ENCODE results near the gene OMP.

Gene OMP

DNA sequence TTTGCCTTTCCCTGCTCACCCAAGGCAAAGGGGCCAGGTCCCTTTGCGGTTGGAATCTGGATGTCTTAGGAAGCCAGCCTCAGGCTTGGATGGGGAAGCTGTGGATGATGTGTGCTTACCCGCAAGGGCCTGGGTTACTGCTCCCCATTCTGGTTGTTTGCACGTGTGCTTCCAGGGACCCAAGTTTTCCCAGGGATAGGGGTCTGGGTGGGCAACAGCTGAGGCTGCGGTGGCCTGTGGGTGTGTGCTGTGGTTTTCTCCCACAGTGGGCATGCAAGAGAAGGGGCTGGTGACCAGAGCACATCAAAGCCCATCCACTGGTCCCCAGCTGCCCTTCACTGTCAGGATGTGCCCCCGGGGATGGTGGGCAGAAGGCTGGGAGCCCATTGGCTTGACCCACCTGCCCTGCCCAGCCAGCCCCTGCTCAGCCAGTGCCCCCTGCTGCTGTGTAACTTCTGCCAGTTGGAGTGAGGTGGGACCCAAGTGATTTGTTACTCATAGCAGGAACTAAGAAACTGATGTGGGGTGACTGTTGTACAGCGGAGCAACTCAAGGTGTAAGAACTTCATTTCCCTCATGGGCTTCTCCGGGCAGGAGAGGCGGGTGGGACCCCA is 32.6 kb upstream of the OMP start:
- DNase-seq, result no peak

DNA sequence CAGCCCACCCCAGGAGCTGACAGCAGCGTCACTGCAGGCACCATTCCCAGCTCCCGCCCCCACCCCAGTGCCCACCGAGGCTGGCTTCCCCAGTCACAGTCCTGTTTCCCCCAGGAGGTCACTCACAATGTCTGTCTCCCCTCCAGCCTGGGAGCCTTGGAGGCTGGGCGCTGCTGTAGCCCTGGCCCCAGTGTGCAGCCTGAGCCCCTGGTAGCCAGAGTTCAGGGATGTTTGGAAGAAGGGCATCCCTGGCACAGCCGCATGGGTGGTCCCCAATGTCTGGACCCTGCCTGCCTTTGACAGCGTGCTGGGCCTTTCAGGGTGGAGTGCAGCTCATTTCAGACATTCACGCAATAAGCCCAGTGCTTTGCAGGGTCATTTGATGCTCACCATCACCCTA is 31.6 kb upstream of the OMP start:
- no peak for DNase-seq

DNA sequence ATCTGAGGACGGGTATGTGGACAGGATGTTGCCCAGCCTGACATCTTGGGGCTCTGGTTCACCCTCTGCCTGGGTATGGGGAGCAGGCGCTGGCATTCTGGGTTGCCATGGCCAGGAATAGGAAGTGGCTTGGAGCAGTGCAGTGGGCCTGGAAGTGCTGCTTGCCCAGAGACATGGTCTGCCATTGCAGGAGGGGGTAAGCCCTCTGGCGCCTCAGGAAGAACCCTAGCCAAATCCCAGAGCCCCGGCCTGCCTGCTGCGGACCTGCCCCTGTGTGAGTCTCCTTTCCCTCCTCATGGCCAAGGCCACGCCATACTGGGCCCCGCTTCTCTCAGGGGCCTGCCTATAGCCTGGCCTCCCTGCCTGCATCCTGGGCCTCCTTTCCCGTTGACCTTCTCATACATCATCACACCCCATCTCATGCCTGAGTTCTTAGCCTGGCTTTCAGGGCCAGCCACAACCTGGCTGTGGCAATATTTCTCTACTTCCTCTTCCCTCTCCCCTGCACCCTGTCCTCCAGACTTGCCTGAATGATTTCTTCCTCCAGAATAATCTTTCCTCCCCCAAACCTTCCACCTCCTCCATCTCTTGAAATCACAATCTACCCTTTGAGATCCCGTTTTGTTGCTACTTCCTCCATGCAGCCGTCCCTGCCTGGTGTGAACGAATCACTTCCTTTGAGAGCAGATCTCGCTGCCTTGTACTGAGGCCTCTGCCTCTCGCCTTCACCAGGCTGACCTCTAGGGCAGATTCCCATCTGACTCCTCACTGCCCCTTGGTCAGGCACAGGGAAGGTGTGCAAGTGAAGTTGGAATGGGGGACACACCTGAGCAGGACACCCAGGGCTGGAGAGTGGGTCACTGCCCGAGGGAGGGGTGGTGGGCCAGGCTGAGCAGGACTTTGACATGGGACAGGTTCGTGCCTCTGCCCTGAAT is 30.7 kb upstream of the OMP start:
- DNase-seq, result no peak

DNA sequence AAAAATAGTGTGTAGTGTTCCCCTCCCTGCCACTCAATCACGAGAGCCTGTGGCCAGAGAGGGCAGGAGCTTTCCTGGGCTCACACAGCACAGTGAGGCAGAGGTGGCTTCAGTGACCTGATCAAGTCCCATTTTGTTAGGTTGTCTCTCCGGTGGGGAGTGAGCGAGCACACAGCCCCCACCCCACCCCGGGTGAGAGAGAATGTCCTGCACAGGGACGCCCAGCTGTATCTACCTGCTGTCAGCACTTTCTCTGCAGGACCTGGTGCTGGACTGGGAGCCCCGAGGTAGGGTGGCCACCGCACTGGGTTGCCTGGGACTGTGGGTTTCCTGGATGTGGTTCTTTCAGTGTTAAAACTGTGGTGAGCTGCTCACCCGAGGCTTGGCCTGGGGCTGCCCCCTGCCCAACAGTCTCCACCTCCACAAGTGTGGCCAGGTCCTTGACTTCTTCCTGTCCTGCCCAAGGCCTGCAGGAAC is 29.8 kb upstream of the OMP start:
- DNase-seq, result no peak

DNA sequence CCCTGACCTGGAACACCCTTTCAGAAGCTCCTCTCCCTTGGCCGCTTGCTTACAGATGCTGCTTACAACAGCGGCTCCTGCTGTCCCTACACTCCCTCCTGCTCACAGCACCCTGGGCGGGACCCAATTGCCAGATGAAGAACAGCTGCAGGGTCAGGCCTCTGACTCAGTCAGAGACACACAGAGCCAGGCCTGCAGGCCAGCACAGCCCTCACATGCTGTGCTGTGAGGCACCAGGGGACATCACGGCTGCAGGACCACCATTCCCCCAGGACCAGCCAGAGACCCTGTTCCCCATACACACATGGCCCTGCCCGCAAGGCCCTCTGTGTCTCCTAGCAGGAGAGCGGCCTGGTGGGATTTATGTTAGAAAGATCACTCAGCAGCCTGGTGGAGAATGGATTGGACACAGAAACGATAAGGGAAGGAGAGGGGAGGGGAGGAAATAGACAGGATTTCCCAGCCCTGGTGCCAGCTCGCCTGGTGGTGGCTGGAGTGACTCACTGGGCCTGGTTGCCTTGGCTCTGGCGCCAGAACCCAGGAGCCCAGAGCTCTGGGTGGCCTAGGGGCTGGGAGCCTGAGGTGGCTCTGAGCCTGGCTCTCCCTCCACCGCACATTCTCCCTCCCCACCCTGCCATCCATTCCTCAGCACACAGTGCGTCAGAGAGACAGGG is 29.2 kb upstream of the OMP start:
- peak; percentile 48 for DNase-seq

DNA sequence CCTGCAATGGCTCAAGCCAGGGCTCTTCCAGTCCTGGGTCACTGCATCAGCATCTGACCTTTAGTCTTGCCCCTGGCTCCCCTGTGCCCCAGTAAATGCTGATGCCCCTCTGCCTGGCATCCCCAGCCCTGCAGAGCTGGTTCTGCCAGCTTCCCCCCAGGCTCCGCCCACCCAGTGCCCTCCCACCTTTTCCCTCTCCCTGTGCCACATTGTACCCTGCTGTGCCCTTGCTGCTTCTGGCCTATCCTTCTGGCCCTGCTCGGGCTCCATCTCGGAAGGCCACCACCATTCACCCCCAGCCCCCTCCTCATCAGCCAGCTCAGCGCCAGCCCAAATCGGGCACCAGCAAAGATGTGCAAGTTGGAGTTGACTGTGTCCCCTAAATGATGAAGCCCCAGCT is 28.4 kb upstream of the OMP start:
- DNase-seq, result no peak

DNA sequence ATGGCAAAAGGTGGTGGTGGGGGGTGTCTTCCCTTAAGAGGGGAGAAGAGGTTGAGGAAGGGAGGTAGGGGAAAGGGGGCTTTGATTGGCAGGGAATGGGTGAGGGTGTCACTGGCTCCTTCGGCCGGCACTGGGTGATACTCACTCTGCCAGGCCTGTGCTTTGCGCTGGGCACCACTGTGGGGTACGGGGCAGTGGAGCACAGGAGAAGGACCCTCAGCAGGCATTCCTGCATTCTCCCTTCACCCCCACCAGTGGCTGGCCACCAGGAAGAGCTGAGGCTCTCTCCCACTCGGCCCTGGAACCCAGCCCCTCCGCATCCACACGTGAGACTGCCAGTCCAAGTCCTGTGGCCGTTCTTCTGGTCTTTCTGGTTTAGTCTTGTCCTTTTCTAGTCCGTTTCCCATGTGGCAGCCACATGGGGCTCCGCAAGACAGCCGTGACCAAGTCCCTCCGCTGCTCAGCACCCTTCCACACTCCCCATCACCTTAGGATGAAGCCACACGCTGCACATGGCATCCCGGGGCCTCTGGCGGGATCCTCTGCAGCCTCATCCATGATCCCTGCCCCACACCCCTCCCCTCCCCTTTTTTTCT is 27.9 kb upstream of the OMP start:
- no peak for DNase-seq

DNA sequence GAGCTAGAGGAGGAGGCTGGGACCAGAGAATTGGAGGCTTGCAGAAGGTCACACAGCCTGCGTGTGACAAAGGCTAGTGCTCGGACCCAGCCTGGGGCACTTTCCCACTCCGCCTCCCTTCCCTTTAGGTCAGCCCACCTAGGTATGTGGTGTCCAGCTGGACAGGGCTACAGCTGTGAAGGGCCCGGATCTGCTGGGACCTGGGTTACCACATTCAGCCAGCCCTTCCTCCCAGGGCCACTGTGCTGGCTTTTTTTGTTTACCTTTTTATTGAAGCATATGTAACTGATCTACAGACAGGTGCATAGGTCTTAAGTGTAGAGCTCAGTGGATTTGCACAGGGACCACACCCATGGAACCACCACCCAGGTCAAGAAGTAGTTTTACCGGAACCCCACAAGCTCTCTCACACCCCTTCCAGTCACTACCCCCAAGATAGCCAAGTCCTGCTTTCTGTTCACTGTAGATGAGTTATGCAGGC is 27.2 kb upstream of the OMP start:
- DNase-seq, result no peak

DNA sequence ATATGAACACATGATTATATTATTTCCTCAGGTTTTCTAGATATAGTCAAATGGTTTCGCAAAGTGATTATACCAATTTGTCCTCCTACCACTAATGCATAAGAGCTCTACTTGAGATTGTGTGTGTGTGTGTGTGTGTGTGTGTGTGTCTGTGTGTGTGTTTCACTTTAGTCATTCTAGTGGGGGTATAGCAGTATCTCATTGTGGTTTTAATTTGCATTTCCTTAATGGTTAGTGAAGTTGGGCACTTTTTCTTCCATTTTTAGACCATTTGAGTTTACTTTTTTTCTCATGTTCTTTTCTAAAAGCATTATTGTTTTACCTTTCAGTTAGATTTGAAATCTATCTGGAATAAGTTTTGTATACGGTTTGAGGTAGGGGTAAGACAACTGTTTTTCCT is 23.0 kb upstream of the OMP start:
- no peak for DNase-seq

DNA sequence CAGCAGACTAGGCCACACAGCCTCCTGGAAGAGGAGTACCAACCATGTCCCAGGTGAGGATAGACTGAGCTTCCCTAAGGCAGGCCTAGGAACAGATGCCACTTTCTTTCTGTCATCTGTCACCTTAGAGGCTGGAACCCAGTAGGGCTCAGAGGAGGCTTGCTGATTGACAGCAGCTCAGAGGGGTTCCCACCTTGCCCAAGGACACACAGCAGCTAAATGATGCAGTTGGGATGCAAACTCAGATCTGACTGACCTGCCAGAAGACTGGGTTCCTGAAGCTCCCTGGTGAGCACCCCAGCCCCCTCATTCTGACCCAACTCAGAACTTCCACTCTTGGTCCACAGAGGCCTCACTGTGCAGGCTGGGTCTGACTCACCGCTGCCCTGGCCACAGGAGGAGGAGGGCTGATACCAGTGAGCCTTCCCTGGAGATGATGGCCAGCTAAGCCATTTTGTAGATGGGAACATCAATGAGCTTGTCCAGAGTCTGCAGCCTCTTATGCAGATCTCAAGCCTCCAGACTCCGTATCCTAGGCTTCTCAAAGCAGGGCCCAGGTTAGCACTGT is 21.9 kb upstream of the OMP start:
- DNase-seq, result no peak

DNA sequence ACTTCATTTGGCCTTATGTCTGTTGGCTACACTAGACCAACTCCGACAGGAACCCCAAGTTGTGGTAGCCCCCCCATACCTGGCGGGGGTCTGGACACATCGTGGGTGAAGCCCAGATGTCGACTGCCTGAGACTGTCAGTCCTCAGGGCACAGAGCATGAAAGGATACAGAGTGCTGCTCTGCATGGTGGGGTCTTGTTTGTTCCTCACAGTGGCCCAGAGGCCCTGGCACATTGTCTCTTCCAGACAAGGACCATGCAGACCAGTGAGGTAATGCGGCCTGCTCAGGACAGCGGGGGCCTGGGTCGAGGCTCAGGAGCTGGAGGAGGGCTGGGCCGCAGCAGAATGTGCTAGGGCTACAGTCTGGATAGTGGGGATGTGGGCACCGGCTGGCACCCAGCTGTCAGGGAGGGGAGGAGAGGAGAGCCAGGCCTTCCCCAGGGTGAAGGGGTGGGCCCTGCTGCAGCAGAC is 21.2 kb upstream of the OMP start:
- DNase-seq, result no peak

DNA sequence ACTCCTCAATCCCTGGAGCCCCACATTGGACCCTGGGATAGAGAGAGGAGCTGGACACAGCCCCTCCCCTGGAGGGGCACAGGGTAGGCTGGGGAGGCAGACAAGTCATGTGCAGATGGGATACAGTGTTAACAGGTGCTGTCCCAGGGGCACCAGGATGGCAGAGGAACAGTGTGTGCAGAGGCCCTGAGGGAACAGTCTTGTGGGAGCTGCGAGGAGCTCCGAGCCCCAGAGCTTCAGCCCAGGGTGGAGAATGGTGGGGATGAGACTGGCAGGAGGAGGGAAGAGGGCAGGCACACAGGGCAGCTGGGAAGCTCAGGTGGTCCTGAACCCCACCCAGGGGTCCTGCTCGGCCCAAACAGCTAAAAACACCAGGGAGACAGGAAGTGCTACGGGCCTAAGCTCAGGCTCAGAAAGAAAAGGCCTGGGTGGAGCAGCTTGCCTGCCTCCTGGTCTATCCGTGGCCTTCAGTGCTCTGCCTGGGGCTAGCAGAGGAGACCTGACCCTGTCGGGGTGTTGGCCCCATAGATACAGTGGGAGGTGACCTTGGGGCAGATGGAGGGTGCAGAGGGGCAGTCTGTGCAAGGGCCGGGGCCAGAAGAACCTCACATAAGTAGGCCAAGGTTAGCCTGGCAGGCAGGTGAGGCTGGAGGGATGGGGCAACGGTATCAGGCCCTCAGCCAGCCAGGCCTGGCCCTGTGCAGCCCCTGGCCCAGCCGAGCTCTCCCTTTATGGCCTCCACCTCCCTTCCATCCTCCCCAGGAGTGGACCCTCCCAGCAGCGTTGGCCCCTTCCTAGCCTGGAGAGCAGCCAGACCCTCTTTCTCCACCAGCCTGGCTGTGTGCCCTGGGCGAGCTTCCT is 20.4 kb upstream of the OMP start:
- DNase-seq, result no peak

DNA sequence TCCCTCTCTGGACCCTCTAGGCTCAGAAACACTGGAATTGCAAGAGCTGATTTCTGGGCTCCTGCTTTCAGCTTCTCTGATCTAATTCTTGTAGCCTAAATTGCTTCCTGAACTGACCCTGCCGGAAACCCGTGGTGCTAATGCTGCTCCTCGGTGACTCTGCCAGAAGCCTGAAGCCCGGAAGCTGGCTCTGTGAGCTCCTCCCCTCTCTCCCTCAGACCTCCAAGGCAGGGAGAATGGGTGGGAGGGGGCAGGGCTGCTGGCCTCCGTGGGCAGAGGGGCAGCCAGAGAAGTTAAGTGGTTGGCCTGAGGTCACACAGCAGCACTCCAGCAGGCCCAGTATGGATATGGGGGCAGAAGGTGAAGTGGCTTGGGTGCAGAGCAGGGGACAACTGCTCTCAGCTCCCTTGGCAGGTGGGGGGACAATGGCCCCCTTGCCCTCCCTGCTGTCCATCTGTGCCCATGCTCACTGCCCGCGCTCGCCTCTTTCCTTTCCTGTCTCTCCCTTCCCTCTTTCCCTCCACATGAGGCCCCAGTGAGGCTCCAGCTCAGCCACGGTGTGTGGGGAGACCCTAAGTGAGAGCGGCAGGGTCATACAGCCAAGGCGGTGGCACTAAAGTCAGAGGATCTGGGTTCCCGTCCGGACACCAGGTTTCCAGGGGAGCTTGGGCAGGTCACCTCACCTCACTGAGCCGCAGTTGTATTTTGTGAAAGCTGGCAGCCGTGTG is 19.6 kb upstream of the OMP start:
- DNase-seq, result no peak

DNA sequence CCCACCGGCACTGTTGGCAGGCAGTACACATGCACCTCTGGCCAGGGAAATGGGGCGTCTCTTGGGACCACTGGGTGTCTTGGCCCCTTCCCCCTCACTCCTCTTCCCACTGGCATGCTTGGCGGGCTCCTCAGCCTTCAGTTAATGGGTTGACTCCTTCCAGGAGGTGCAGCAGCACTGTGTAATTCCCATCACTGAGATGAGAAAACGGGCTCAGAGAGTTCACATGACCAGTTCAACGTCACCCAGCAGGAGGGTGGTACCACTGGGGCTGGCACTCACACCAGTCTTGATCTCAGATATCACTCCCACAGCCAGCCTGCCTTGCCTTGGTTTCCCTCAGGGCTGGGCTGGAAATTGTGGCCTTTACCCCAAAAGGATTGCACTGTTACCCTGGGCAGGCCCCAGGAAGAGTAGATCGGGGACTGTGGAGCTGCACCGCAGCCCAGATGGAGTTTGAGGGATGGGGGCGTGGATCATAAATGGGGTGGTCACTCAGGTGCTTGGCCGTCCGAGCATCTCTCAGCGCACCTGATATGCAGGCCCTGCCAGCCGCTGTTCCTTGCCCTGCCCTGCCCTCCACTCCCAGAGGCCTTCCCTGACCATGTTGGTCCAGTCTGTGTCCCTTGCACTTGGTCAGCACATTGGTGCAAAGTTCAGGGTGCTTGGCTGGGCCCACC is 18.9 kb upstream of the OMP start:
- DNase-seq, result no peak

DNA sequence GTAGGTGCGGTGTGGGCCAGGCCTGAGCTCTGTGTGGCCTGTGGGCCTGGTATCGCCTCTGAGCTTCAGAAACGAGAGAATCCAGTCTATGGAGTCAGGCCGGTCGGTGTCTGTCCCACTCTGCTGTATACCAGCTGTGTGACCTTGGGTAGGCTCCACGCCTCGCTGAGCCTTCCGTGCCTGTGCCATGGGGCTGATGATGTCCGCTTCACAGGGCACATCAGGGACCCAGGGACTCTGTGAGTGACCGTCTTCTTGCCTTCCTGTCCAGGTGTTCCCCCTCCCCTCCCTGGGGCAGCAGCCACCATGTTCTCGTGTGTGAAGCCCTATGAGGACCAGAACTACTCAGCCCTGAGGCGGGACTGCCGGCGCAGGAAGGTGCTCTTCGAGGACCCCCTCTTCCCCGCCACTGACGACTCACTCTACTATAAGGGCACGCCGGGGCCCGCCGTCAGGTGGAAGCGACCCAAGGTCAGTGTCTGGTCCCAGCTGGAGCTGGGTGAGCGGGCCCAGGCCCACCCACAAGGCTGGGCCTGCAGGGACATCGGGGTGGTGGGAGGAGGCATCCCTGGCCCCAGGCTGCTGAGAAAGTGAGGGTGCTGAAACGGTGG is 18.0 kb upstream of the OMP start:
- no peak for DNase-seq

DNA sequence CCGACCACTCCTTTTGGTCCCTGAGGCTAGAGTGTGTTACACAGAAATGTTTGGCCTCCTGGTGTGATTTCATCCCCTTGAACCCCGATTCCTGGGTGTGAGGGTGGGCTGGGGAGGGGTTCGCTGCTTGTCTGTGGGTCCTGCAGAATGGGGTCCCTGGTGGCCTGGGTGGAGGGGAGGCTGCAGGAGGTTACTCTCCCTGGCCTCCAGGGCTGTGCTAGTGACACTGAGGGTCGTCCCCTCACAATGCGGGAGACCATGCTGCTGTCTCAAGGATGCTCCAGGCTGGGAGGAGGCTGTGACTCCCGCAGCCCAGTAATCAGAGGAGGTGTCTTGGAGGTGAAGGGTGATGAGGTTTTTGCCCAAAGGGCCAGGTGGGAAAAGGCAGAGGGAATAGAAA is 17.0 kb upstream of the OMP start:
- DNase-seq, result no peak

DNA sequence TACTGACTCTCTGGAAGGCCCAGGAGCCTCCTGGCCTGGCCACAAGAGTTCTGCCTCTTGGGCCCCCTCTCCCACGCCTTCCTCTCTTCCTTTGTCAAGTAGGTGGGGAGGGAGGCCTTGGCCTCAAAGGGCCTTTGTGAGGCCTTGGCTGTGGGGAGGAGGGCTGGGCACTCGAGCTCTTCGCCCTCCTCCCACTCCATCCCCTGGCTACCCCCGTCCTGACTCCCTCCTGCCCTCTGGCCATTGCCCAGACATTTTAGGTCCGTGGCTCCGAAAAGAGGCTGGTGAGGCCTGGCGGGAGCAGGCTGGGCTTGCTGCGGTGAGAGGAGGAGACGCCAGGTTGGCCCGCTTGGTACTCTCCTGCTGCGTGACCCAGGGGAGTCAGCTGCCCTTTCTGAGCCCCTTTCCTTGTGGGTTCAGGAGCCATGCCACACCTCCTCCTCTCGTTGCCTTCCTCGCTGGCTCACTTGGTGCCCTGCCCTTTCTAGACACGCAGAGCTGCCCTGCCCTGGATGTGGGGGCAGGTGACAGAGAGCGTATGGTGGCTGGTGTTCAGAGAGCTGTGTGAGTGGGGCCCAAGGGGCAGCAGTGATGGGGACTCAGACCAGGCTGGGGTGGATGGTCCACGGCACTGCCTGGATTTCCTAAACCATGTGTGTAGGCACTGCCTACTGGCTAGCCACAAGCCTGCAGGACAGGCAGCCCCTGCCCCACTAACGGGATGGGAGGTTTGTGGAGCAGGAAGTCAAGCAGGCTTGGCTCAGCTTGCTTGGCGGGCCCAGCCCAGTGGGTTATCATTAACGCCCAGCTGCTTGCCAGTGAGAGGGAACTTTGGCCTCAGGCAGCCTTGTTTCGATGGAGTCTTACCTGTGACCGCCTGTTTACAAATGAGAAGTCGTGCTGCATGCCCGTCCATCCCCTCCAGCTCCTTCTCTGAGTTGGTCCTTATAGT is 15.8 kb upstream of the OMP start:
- DNase-seq, result no peak

DNA sequence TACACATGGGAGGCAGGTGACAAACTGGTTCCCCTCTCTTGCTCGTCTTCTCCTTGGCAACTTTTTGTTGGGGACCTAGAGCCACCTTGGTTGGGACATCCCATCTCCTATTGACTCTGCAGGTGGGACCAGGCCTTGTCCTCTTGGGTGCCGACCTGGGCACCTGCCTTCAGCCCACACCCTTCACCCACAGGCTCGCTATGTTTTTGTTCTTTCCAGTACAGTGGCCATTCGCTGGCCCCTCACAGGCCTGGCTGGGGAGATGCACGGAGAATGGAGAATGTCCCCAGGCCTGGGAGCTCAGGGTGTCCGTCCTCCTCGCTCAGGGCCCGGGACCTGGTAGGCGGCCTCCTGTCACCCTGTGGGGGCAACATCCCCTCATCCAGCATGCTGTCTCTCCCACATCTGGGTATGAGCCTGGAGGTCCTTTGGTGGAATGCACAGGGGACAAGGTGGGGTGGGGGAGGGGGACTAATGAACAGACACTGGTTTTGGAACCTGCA is 14.9 kb upstream of the OMP start:
- DNase-seq, result no peak

Measured in DMS 273 treated with DMSO at 0.1 percent for 48 hours (cell line).